GM20000 (cell line): ENCODE data around the gene SHCBP1L.
"Not testable (repeated sequence)": the region's sequence is repeated elsewhere in the genome, so short reads cannot be mapped to it uniquely, and the experiment has no call there.

Source experiments
- DNase-seq: peaks from one replicate; pipeline ENCODE4 v3.0.0; 2012; ENCODE audit warnings: low spot score
- TF ChIP-seq, protein P1 (sequence below): IDR thresholded peaks from 2 replicates; pipeline ENCODE4 v1.5.1; 2012; ENCODE audit warnings: mild to moderate bottlenecking, control low read depth; ENCODE audit errors: extremely low read depth, missing control alignments

SHCBP1L gene

GRCh38 chr1:182962554-182963115 lies 9.7 kb upstream of the SHCBP1L start:
- DNase-seq: peak; percentile 90
- TF ChIP-seq, protein P1, sequence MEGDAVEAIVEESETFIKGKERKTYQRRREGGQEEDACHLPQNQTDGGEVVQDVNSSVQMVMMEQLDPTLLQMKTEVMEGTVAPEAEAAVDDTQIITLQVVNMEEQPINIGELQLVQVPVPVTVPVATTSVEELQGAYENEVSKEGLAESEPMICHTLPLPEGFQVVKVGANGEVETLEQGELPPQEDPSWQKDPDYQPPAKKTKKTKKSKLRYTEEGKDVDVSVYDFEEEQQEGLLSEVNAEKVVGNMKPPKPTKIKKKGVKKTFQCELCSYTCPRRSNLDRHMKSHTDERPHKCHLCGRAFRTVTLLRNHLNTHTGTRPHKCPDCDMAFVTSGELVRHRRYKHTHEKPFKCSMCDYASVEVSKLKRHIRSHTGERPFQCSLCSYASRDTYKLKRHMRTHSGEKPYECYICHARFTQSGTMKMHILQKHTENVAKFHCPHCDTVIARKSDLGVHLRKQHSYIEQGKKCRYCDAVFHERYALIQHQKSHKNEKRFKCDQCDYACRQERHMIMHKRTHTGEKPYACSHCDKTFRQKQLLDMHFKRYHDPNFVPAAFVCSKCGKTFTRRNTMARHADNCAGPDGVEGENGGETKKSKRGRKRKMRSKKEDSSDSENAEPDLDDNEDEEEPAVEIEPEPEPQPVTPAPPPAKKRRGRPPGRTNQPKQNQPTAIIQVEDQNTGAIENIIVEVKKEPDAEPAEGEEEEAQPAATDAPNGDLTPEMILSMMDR: peak; percentile 63

DNA sequence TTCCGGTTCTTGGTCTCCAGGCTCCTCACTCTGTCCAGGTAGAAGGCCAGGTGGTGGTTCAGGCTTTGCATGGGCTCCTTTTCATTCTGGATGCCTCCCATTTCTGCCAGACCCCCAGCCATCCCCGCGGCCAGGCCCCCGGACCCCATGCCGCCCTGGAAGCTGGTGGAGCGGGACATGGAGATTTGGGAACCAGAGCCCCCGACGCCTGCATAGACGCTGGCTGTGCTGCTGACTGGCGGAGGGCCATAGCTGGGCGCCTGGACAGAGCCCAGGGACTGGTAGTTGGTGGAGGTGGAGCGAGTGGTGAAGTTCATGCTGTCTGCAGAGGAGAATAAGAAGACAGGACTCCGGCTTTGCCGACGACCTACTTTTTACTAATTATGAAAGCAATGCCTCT lies 7.1 kb upstream of the SHCBP1L start:
- TF ChIP-seq, protein P1: no peak
- DNase-seq: no peak

DNA sequence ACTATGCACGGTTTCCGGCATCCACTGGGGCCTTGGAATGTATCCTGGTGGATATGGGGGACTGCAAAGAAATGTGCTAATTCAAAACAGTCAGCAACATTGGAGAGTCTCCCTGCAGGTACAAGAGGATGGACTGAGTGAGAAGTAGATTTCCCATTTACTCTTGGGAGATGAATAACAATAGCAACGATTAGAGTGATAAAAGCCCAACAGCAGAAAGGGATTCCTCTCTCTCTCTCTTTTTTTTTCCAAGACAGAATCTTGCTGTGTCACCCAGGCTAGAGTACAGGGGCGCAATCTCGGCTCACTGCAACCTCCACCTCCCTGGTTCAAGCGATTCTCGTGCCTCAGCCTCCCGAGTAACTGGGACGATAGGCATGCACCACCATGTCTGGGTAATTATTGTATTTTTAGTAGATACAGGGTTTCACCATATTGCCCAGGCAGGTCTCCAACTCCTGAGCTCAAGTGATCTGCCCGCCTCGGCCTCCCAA lies 5.0 kb upstream of the SHCBP1L start:
- no peak for DNase-seq
- TF ChIP-seq, protein P1: no peak

GRCh38 chr1:182956708-182957365 lies 3.9 kb upstream of the SHCBP1L start:
- no peak for DNase-seq
- TF ChIP-seq, protein P1: no peak

DNA sequence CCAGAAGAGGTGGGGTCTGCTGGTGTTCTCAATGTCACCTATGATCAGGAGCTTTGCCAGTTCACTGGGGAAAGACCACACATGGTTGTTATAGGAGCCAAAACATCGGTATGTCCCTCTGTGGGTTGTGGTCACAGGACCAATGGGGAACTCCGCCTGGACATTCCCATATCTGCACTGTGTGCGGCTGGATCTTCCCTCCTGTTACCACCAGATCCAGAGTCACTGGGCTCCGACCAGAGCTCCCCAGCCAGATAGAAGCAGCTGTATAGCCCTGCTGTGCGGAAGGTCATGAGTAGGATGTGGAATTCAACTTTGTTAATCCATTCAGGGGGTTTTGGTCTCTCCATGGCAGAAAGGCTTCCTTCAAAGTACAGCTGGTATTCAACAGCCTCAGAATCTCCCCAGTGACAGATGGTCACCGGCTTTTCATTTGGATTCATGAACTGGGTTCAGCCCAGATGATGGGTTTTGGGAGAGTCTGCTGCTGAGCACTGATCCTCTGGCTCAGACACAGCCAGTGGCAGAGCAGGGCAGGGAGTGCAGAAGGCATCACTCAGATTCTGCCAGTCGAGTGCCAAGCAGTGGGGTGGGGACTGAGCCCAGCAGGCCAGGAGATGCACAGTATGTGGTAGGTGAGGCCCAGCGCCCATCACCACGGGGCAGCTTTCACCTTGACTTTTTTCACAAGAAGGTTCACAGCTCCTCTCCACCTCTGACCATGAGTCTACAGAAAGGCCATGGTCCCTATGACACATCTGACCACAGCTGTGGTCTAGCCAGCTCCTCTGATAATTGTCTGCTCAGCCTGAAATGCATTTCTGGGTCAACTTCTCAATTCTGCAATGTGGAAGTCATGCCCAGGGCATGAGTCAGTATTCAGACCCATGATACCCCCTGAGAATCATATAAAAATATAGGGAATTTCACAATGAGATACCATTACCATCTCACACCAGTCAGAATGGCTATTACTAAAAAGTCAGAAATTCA lies 2.9 kb upstream of the SHCBP1L start:
- TF ChIP-seq, protein P1: no peak
- DNase-seq: no peak

DNA sequence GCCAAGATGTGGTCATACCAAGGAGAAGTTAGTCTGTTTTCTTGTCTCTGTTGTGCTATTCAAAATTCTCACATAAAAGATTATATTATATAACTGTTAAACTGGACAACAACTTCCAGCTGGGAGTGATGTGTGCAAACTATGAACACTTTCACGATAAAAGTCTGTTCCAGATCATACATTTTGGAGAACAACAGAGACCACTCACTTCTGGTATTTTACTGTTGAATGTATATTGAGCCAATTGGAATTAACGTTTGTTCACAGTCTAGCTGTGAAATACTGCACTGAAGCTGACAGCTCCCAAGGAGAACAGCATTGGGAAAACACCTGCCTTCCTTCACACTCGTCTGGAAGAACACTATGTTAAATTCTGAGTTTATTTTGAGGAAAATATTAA lies 860 bp upstream of the SHCBP1L start:
- TF ChIP-seq, protein P1: no peak
- no peak for DNase-seq

- not testable (repeated sequence) for DNase-seq
Measured at GRCh38 chr1:182943336-182943735, 9.6 kb downstream of the SHCBP1L start.

GRCh38 chr1:182942145-182942544 lies 10.8 kb downstream of the SHCBP1L start:
- DNase-seq: not testable (repeated sequence)
